MM.1S (cell line): Measurements from ENCODE around the gene EMP1.

Experiments
- DNase-seq: peaks from one replicate; pipeline ENCODE4 v3.0.0-alpha.2; 2015
- H2AFZ ChIP-seq: fragments of 300-600 bp; sonication (generic); 2 replicates; pipeline ENCODE4 v1.6.0; 2016; ENCODE audit warnings: antibody characterized with exemption, low read length
- H3F3A ChIP-seq: fragments of 300-600 bp; sonication (generic); 2 replicates; pipeline ENCODE4 v1.6.1; 2016; ENCODE audit warnings: mild to moderate bottlenecking, antibody characterized with exemption, low read length, moderate library complexity, mixed read lengths; ENCODE audit not compliant: insufficient read depth
- H3K27ac ChIP-seq: fragments of 300-600 bp; sonication (generic); 2 replicates; pipeline ENCODE4 v1.5.1; 2016; ENCODE audit warnings: mild to moderate bottlenecking, low read length
- H3K27me3 ChIP-seq: fragments of 300-600 bp; sonication (generic); replicated peaks from 2 replicates; pipeline ENCODE4 v1.6.0; 2016; ENCODE audit warnings: low read length; ENCODE audit not compliant: insufficient read depth
- H3K36me3 ChIP-seq: fragments of 300-600 bp; sonication (generic); replicated peaks from 2 replicates; pipeline ENCODE4 v1.6.1; 2016; ENCODE audit warnings: mild to moderate bottlenecking, low read length, mixed read lengths; ENCODE audit not compliant: insufficient read depth
- H3K4me1 ChIP-seq: fragments of 300-600 bp; sonication (generic); 2 replicates; pipeline ENCODE4 v1.6.1; 2016; ENCODE audit warnings: low read length, mixed read lengths
- H3K4me2 ChIP-seq: fragments of 300-600 bp; sonication (generic); 2 replicates; pipeline ENCODE4 v1.6.0; 2016; ENCODE audit warnings: low read depth, low read length
- H3K4me3 ChIP-seq: fragments of 300-600 bp; sonication (generic); 2 replicates; pipeline ENCODE4 v1.5.1; 2016; ENCODE audit warnings: low read length, mixed read lengths
- H3K79me2 ChIP-seq: fragments of 300-600 bp; sonication (generic); 2 replicates; pipeline ENCODE4 v1.6.1; 2016; ENCODE audit warnings: mixed run types, low read length, mixed read lengths
- H3K9ac ChIP-seq: fragments of 300-600 bp; sonication (generic); 2 replicates; pipeline ENCODE4 v1.6.1; 2016; ENCODE audit warnings: low read length, mixed read lengths
- H3K9me2 ChIP-seq: fragments of 300-600 bp; sonication (generic); replicated peaks from 2 replicates; pipeline ENCODE4 v1.6.1; 2016; ENCODE audit warnings: mild to moderate bottlenecking, low read length, mixed read lengths; ENCODE audit not compliant: insufficient read depth
- H3K9me3 ChIP-seq: fragments of 300-600 bp; sonication (generic); replicated peaks from 2 replicates; pipeline ENCODE4 v1.6.1; 2016; ENCODE audit warnings: mild to moderate bottlenecking, low read length, mixed read lengths; ENCODE audit not compliant: insufficient read depth
- H4K20me1 ChIP-seq: fragments of 300-600 bp; sonication (generic); 2 replicates; pipeline ENCODE4 v1.6.1; 2016; ENCODE audit warnings: mild to moderate bottlenecking, low read length, moderate library complexity, mixed read lengths; ENCODE audit not compliant: insufficient read depth
- CTCF ChIP-seq: fragments of 300-600 bp; sonication (generic); IDR thresholded peaks from 2 replicates; pipeline ENCODE4 v1.5.1; 2016; ENCODE audit warnings: antibody characterized with exemption, low read length, mixed read lengths
- EZH2 ChIP-seq: fragments of 300-600 bp; sonication (generic); optimal IDR thresholded peaks from 2 replicates; pipeline ENCODE3; 2017; ENCODE audit warnings: low read depth, mild to moderate bottlenecking, antibody characterized with exemption, low read length, mixed read lengths
- EZH2phosphoT487 ChIP-seq: fragments of 300-600 bp; sonication (generic); IDR thresholded peaks from 2 replicates; pipeline ENCODE4 v1.6.1; 2018; ENCODE audit warnings: antibody characterized with exemption, low read length

Gene EMP1

DNA sequence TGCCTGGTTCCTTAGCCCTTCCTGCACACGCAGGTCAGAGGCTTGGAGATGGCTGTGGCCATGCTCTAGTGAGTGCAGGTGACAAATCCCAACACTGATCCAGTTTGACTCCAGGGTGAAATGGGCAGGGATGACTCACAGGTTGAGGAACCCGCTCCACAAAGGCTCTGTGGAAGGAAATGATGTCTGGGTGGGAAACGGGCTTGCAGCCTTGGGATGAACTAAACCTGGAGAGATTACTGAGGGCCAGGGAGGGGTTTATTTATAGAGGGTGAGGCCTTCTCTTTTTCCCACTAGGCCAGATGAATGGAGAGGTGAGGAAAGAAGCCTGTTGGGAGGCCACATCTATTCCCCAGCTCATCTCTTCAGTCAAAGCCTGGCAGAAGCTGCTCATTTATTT lies 29.3 kb upstream of the EMP1 start:
- H3K4me3 ChIP-seq, result no peak overlapping the region
- H3K36me3 ChIP-seq, result no peaks in the 10 kb centered on the region
- no peak overlapping the region for H3K9ac ChIP-seq
- no peak overlapping the region for H2AFZ ChIP-seq
- H3F3A ChIP-seq, result peaks cover 14% of the 10 kb centered on the region
- H3K27me3 ChIP-seq, result no peaks in the 10 kb centered on the region; the same call in 1 of the 2 replicates
- H3K27ac ChIP-seq, result no peak overlapping the region
- no peak for DNase-seq
- no peaks in the 10 kb centered on the region for H4K20me1 ChIP-seq
- TF ChIP-seq CTCF (no peak), EZH2 (no peak), EZH2phosphoT487 (no peak)
- peaks cover 27% of the 10 kb centered on the region for H3K4me1 ChIP-seq
- H3K9me2 ChIP-seq, result no peaks in the 10 kb centered on the region
- H3K9me3 ChIP-seq, result no peaks in the 10 kb centered on the region
- no peak overlapping the region for H3K4me2 ChIP-seq
- H3K79me2 ChIP-seq, result no peaks in the 10 kb centered on the region

DNA sequence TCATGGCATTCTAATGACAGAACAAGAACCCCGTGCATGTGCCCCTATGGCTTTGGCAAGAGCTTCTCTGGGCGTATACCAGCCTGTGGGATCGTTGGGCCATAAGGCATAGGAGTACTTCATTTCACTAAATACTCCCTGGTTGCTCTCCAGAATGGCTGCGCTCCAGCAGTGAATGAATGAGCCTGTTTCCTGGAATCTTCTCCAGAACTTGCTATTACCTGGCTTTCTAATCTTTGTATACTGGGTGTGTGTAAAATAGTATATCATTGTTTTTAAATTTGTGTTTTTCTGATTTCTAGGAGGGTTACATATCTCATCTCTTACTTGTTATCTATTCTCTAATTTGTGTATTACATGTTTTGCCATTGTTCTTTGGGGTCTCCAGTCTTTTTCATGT lies 28.6 kb upstream of the EMP1 start:
- TF ChIP-seq CTCF (no peak), EZH2 (no peak), EZH2phosphoT487 (no peak)
- Histone ChIP-seq H3F3A (peaks cover 16% of the 10 kb centered on the region), H4K20me1 (no peaks in the 10 kb centered on the region), H3K9me2 (no peaks in the 10 kb centered on the region), H3K79me2 (no peaks in the 10 kb centered on the region), H3K9ac (no peak overlapping the region), H3K36me3 (no peaks in the 10 kb centered on the region), H3K4me2 (no peak overlapping the region), H3K4me3 (no peak overlapping the region), H3K27me3 (no peaks in the 10 kb centered on the region; the same call in 1 of the 2 replicates), H3K27ac (no peak overlapping the region), H3K4me1 (peaks cover 34% of the 10 kb centered on the region), H2AFZ (no peak overlapping the region), H3K9me3 (no peaks in the 10 kb centered on the region)
- DNase-seq, result no peak

DNA sequence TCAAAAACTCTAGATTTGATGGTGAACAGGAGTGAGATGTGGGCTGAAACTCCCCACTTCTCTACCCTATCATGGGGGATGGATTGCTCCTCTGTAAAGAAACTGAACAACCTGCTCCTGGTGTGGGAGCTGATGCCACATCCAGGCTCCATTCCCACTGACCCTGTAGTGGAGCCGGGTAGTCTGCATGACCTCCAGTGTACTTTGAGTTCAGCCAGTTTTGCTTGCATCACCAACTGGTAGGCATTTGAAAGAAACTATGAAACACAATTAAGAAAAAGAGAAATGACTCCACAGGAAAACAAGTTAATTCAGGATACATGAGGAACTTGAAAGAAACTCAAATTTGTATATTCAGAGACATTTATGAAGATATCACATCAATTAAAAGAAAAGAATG lies 27.3 kb upstream of the EMP1 start:
- H3K79me2 ChIP-seq, result no peaks in the 10 kb centered on the region

More for the DNA sequence above, 27.3 kb upstream of the EMP1 start:
- no peaks in the 10 kb centered on the region for H4K20me1 ChIP-seq
- no peak overlapping the region for H3K27ac ChIP-seq
- H3K9me2 ChIP-seq, result no peaks in the 10 kb centered on the region
- H3K9ac ChIP-seq, result no peak overlapping the region
- no peaks in the 10 kb centered on the region for H3K9me3 ChIP-seq
- no peak overlapping the region for H3K4me3 ChIP-seq
- no peak overlapping the region for H2AFZ ChIP-seq
- no peak for DNase-seq
- no peak overlapping the region for H3K4me2 ChIP-seq
- H3F3A ChIP-seq, result peaks cover 30% of the 10 kb centered on the region
- no peaks in the 10 kb centered on the region; the same call in 1 of the 2 replicates for H3K27me3 ChIP-seq
- peaks cover 48% of the 10 kb centered on the region for H3K4me1 ChIP-seq
- no peaks in the 10 kb centered on the region for H3K36me3 ChIP-seq
- TF ChIP-seq EZH2 (no peak), CTCF (no peak), EZH2phosphoT487 (no peak)
